HCT116 (cell line): Measurements from ENCODE around the gene GPT2.

Source experiments
- EZH2 ChIP-seq: fragments of 200-600 bp; sonication (generic); IDR thresholded peaks from 2 replicates; pipeline ENCODE4 v1.6.1; 2017; ENCODE audit warnings: antibody characterized with exemption, mixed run types
- POLR2A ChIP-seq: IDR thresholded peaks from 2 replicates; pipeline ENCODE4 v1.7.0; 2011; ENCODE audit warnings: borderline replicate concordance; ENCODE audit not compliant: insufficient read depth, insufficient read length; ENCODE audit errors: extremely low read depth
- POLR2AphosphoS5 ChIP-seq: IDR thresholded peaks from 2 replicates; pipeline ENCODE4 v1.6.1; 2011; ENCODE audit warnings: mild to moderate bottlenecking, low read depth, low read length, moderate library complexity
- SRF ChIP-seq: IDR thresholded peaks from 2 replicates; pipeline ENCODE4 v1.6.1; 2012; ENCODE audit warnings: low read depth
- TF ChIP-seq, protein P1 (sequence below), 3 experiments: fragments of 200-600 bp in 1 of 3; sonication (generic) in 1 of 3; IDR thresholded peaks in 2 of 3; conservative IDR thresholded peaks in 1 of 3; 2 replicates each; pipeline ENCODE4 v1.5.1; 2012 to 2017; ENCODE audit warnings: low read depth in 2 of 3, low read length in 2 of 3, antibody characterized with exemption in 1 of 3, borderline replicate concordance in 1 of 3, control low read depth in 1 of 3, mild to moderate bottlenecking in 1 of 3, mixed read lengths in 1 of 3, mixed run types in 1 of 3, moderate library complexity in 1 of 3; ENCODE audit not compliant: insufficient read depth in 1 of 3

- no peak for TF ChIP-seq POLR2AphosphoS5
- no peak for TF ChIP-seq POLR2A
- TF ChIP-seq, protein P1, sequence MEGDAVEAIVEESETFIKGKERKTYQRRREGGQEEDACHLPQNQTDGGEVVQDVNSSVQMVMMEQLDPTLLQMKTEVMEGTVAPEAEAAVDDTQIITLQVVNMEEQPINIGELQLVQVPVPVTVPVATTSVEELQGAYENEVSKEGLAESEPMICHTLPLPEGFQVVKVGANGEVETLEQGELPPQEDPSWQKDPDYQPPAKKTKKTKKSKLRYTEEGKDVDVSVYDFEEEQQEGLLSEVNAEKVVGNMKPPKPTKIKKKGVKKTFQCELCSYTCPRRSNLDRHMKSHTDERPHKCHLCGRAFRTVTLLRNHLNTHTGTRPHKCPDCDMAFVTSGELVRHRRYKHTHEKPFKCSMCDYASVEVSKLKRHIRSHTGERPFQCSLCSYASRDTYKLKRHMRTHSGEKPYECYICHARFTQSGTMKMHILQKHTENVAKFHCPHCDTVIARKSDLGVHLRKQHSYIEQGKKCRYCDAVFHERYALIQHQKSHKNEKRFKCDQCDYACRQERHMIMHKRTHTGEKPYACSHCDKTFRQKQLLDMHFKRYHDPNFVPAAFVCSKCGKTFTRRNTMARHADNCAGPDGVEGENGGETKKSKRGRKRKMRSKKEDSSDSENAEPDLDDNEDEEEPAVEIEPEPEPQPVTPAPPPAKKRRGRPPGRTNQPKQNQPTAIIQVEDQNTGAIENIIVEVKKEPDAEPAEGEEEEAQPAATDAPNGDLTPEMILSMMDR (IDR thresholded peaks at IDR 0.05 in 2 of 3, conservative IDR thresholded peaks at IDR 0.05 in 1 of 3; ENCODE audit: borderline replicate concordance in 1 of 3, insufficient read depth in 1 of 3, low read depth in 2 of 3, low read length in 2 of 3), result no peak
- TF ChIP-seq EZH2, result no peak
- no peak for TF ChIP-seq SRF
Observed at GRCh38 chr16:46976550-46976949, 92.4 kb downstream of the GPT2 start.
